ENCODE measurements around the gene RNASEH2B. TPM values are rescaled to one million over a fixed set of nuclear protein-coding genes. Genes with fewer than 3 reads are reported as not detected.

RNASEH2B gene
- total RNA-seq, 3 donors from 2014 or later = 37.8 to 69.8 (median 61.6) TPM

GRCh38 chr13:50915565-50915964 lies 6.0 kb downstream of the RNASEH2B start:
- TF ChIP-seq POLR2A (IDR thresholded peaks at IDR 0.05) = no peak
- TF ChIP-seq CTCF (IDR thresholded peaks at IDR 0.05) = no peak
- TF ChIP-seq POLR2AphosphoS5 (IDR thresholded peaks at IDR 0.05) = no peak
- DNase-seq (ENCODE audit: low spot score in 2 of 2) = no peak
- H3K27ac ChIP-seq = peak overlapping the region; percentile 1 to 41

GRCh38 chr13:50916701-50917184 lies 7.2 kb downstream of the RNASEH2B start:
- intact Hi-C loops (cut with DNase I; ENCODE audit: low total_unique reads) = no loop called here
- TF ChIP-seq CTCF (IDR thresholded peaks at IDR 0.05) (no peak), POLR2A (IDR thresholded peaks at IDR 0.05) (no peak), POLR2AphosphoS5 (IDR thresholded peaks at IDR 0.05) (no peak)
- no peak overlapping the region for H3K4me3 ChIP-seq
- H3K4me1 ChIP-seq = no peaks in the 10 kb centered on the region
- H3K9me3 ChIP-seq = peaks cover 0 to under 1% of the 10 kb centered on the region in 2 donors
- H3K27me3 ChIP-seq = no peaks in the 10 kb centered on the region
- peak overlapping the region in 1 of 2 donors; percentile 38 for H3K27ac ChIP-seq
- DNase-seq (ENCODE audit: low spot score in 2 of 2) = no peak
- H3K36me3 ChIP-seq = no peaks in the 10 kb centered on the region

More at GRCh38 chr13:50915565-50915964, 6.0 kb downstream of the RNASEH2B start:
- Histone ChIP-seq H3K9me3 (no peaks in the 10 kb centered on the region), H3K4me3 (no peak overlapping the region), H3K4me1 (peaks cover 5 to 9% of the 10 kb centered on the region in 2 donors), H3K27me3 (no peaks in the 10 kb centered on the region), H3K36me3 (no peaks in the 10 kb centered on the region)
- intact Hi-C loops (cut with DNase I; ENCODE audit: low total_unique reads) = no loop called here

DNA sequence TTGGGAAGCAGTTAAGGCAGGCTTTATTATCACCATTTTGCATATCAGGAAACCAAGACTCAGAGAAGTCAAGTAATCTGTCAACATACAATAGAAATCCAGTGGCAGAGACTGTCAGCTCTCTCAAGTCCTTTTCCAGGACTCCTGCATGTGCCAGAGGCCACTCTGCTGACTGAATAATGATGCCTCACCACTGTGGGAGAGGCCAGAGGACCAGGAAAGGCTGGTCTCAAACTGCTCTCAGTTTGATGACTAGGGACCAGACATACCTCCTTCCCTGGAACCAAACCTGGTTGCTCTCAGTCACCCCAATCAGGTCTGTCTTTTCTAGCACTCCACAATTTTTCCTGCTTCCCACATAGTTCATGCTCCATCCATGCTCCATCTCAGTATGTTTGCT lies 8.0 kb downstream of the RNASEH2B start:
- DNase-seq (ENCODE audit: low spot score in 2 of 2) = no peak
- no peaks in the 10 kb centered on the region for H3K4me1 ChIP-seq
- intact Hi-C loops (cut with DNase I; ENCODE audit: low total_unique reads) = no loop called here
- H3K27me3 ChIP-seq = no peaks in the 10 kb centered on the region
- H3K27ac ChIP-seq = no peak overlapping the region
- TF ChIP-seq POLR2A (IDR thresholded peaks at IDR 0.05) (no peak), CTCF (IDR thresholded peaks at IDR 0.05) (no peak), POLR2AphosphoS5 (IDR thresholded peaks at IDR 0.05) (no peak)
- no peaks in the 10 kb centered on the region for H3K36me3 ChIP-seq
- H3K9me3 ChIP-seq = peaks cover 7 to 9% of the 10 kb centered on the region in 2 donors
- H3K4me3 ChIP-seq = no peak overlapping the region

- H3K27me3 ChIP-seq = no peaks in the 10 kb centered on the region
- intact Hi-C loops (cut with DNase I; ENCODE audit: low total_unique reads) = no loop called here
- no peaks in the 10 kb centered on the region for H3K36me3 ChIP-seq
- peaks cover 7 to 19% of the 10 kb centered on the region in 2 donors for H3K9me3 ChIP-seq
- H3K4me1 ChIP-seq = no peaks in the 10 kb centered on the region
- H3K4me3 ChIP-seq = no peak overlapping the region
- DNase-seq (ENCODE audit: low spot score in 2 of 2) = no peak
- no peak overlapping the region for H3K27ac ChIP-seq
- TF ChIP-seq CTCF (IDR thresholded peaks at IDR 0.05) (no peak), POLR2AphosphoS5 (IDR thresholded peaks at IDR 0.05) (no peak), POLR2A (IDR thresholded peaks at IDR 0.05) (no peak)
Measured at GRCh38 chr13:50918567-50918966, 9.0 kb downstream of the RNASEH2B start.

DNA sequence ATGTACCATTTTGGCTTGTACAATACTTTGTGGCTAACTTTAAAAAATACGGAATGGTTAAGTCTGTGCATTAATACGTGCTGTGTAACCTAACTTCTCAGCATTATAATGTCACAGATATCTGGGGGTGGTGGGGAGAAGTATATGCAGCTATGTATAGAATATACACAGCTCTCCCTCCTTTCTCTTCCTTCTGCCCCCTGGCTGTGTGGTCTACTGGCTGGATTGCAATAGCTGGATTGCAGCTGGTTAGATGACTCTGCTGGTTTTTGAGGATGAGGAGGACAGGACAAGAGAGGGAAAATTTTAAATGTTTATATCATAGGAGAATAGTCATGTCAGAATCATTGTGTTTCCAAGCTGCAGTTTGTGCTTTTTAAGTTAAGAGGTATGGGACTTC lies 9.7 kb downstream of the RNASEH2B start:
- DNase-seq (ENCODE audit: low spot score in 2 of 2) = no peak
- H3K4me3 ChIP-seq = no peak overlapping the region
- no peaks in the 10 kb centered on the region for H3K4me1 ChIP-seq
- TF ChIP-seq CTCF (IDR thresholded peaks at IDR 0.05) = no peak
- TF ChIP-seq POLR2AphosphoS5 (IDR thresholded peaks at IDR 0.05) = no peak
- TF ChIP-seq POLR2A (IDR thresholded peaks at IDR 0.05) = no peak
- intact Hi-C loops (cut with DNase I; ENCODE audit: low total_unique reads) = no loop called here
- no peak overlapping the region for H3K27ac ChIP-seq
- H3K27me3 ChIP-seq = no peaks in the 10 kb centered on the region
- H3K36me3 ChIP-seq = no peaks in the 10 kb centered on the region
- peaks cover 7 to 26% of the 10 kb centered on the region in 2 donors for H3K9me3 ChIP-seq

All from breast epithelium (tissue), 4 donors.